Activated T-helper 17 cell treated with anti-CD3 and anti-CD28 coated beads, Interleukin-2, amount 50 U/mL, for 72 hours (primary cell): ENCODE measurements around the gene LMNTD2. TPM values are rescaled to one million over a fixed set of nuclear protein-coding genes. Genes with fewer than 3 reads are reported as not detected.
A peak's percentile ranks its signal among the peaks of the same experiment; 100 is the strongest.

Source experiments
- ATAC-seq: fragments of 150-1000 bp; cut with Tn5 transposase; replicated peaks from 2 replicates; pipeline ENCODE4 v1.10.0; 2021; ENCODE audit warnings: mild to moderate bottlenecking, moderate library complexity
- H3K27ac Mint-ChIP-seq: one replicate; pipeline ENCODE4 v1.8.0; 2022; ENCODE audit warnings: mixed read lengths
- H3K27me3 Mint-ChIP-seq: one replicate; pipeline ENCODE4 v1.8.0; 2022; ENCODE audit warnings: mixed read lengths
- H3K36me3 Mint-ChIP-seq: one replicate; pipeline ENCODE4 v1.8.0; 2022; ENCODE audit warnings: low read depth, mild to moderate bottlenecking, mixed read lengths
- H3K4me1 Mint-ChIP-seq: one replicate; pipeline ENCODE4 v1.8.0; 2022; ENCODE audit warnings: mixed read lengths
- H3K4me3 Mint-ChIP-seq: one replicate; pipeline ENCODE4 v1.8.0; 2022; ENCODE audit warnings: mild to moderate bottlenecking, mixed read lengths
- H3K9me3 Mint-ChIP-seq: one replicate; pipeline ENCODE4 v1.8.0; 2022; ENCODE audit warnings: mixed read lengths
- total RNA-seq, 2 donors: library from RNA; stranded (reverse); gene quantifications; one replicate each; pipeline ENCODE4 v1.2.3, GENCODE V29; 2022

The LMNTD2 gene
- total RNA-seq, result 1 to 10 TPM; 2.7 to 6.6 TPM

DNA sequence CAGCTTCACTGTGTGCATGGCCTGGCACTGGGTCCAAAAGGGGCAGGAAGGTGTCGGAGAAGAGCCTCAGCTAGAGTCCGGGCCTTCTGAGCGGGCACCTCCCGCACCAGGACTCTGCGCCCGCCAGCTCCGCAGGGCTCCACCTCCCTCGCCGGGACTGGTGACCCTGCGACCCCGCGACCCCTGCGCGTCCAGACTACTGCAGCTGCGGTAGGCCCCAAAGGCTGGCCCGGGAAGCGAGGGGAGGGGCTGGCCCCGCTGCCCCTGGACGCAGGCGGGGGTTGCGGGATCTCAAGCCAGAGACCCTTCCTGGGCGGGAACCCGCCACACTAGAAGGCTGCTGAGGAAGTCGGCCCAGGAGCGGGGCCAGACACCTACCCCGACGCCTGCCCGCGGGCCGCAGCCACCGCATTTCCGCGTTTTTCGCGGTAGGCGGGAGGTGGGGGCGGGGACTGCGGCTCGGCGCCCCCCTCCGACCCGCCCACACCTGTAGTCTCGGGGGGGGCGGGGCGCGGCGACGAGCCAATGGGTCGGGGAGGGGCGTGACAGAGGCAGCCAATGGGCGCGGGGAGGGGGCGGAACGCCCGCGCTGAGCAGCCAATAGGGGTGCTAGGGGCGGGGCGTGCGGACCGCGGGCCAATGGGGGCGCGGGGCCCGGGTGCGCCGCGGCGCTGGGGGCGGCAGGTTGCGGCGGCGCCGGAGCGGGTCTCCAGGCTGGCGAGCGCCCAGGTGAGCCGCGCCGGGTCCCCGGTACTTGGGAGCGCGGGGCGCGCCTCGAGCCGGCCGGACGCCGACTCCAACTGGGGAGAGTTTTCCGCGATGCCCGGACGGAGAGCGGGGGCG is at the start of gene LMNTD2, which contains the start of gene RASSF7:
Gene LMNTD2 (minus strand): TSS at position 434 of the 843 bp plus-strand sequence. CDS start 22 bp downstream, at position 412.
Gene RASSF7 (plus strand): TSS at position 666 of the 843 bp plus-strand sequence. CDS start 799 bp downstream, outside the sequence.
- Mint-ChIP-seq H3K9me3 (no peaks in the 10 kb centered on the region), H3K4me3 (peak within 1 kb of the TSS; percentile 88), H3K36me3 (peaks cover 11% of the 10 kb centered on the region), H3K27ac (peak within 1 kb of the TSS; percentile 59), H3K27me3 (no peaks in the 10 kb centered on the region), H3K4me1 (no peaks in the 10 kb centered on the region)
- peak; percentile 94 for ATAC-seq

DNA sequence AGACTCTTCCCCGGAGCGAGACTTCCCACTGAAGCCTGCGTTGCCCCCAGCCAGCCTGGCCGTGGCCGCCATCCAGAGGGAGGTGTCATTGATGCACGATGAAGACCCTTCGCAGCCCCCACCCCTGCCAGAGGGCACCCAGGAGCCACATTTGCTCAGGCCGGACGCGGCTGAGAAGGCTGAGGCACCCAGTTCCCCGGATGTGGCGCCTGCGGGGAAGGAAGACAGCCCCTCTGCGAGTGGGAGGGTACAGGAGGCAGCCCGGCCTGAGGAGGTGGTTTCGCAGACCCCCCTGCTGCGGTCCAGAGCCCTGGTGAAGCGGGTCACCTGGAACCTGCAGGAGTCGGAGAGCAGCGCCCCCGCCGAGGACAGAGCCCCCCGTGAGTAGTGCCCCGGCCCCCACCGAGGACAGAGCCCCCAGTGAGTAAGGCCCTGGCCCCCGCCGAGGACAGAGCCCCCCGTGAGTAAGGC is 48.8 kb upstream of the LMNTD2 start:
- no peak for ATAC-seq
- no peaks in the 10 kb centered on the region for H3K4me1 Mint-ChIP-seq
- H3K9me3 Mint-ChIP-seq, result no peaks in the 10 kb centered on the region
- no peak overlapping the region for H3K4me3 Mint-ChIP-seq
- peaks cover 62% of the 10 kb centered on the region for H3K36me3 Mint-ChIP-seq
- H3K27me3 Mint-ChIP-seq, result no peaks in the 10 kb centered on the region
- no peak overlapping the region for H3K27ac Mint-ChIP-seq

DNA sequence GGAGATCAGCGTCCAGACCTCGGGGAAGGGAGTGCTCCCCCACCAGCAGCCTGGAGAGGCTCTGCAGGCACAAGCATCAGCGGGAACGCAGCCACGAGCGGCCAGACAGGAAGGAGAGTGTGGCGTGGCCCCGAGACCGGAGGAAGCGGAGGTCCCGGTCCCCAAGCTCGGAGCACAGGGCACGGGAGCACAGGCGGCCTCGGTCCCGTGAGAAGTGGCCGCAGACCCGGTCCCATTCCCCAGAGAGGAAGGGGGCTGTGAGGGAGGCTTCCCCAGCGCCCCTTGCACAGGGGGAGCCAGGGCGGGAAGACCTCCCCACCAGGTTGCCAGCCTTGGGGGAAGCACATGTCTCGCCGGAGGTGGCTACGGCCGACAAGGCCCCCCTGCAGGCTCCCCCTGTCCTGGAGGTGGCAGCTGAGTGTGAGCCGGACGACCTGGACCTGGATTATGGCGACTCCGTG is 48.3 kb upstream of the LMNTD2 start:
- H3K27me3 Mint-ChIP-seq, result no peaks in the 10 kb centered on the region
- H3K27ac Mint-ChIP-seq, result no peak overlapping the region
- no peaks in the 10 kb centered on the region for H3K9me3 Mint-ChIP-seq
- no peak overlapping the region for H3K4me3 Mint-ChIP-seq
- no peaks in the 10 kb centered on the region for H3K4me1 Mint-ChIP-seq
- H3K36me3 Mint-ChIP-seq, result peaks cover 68% of the 10 kb centered on the region
- no peak for ATAC-seq

- Mint-ChIP-seq H3K27ac (no peak overlapping the region), H3K27me3 (no peaks in the 10 kb centered on the region), H3K4me3 (no peak overlapping the region), H3K4me1 (no peaks in the 10 kb centered on the region), H3K36me3 (peaks cover 73% of the 10 kb centered on the region), H3K9me3 (no peaks in the 10 kb centered on the region)
- no peak for ATAC-seq
Measured at GRCh38 chr11:607971-608659, 47.6 kb upstream of the LMNTD2 start.

- no peak for ATAC-seq
Measured at GRCh38 chr11:607020-607780, 46.7 kb upstream of the LMNTD2 start.

GRCh38 chr11:606245-606644 is 45.7 kb upstream of the LMNTD2 start:
- no peak overlapping the region for H3K4me3 Mint-ChIP-seq
- H3K36me3 Mint-ChIP-seq, result peaks cover 79% of the 10 kb centered on the region
- no peaks in the 10 kb centered on the region for H3K27me3 Mint-ChIP-seq
- no peaks in the 10 kb centered on the region for H3K4me1 Mint-ChIP-seq
- H3K9me3 Mint-ChIP-seq, result no peaks in the 10 kb centered on the region
- H3K27ac Mint-ChIP-seq, result no peak overlapping the region
- no peak for ATAC-seq

More at GRCh38 chr11:607020-607780, 46.7 kb upstream of the LMNTD2 start:
- Mint-ChIP-seq H3K27ac (no peak overlapping the region), H3K27me3 (no peaks in the 10 kb centered on the region), H3K4me1 (no peaks in the 10 kb centered on the region), H3K9me3 (no peaks in the 10 kb centered on the region), H3K36me3 (peaks cover 79% of the 10 kb centered on the region), H3K4me3 (no peak overlapping the region)

GRCh38 chr11:605286-606129 is 45.0 kb upstream of the LMNTD2 start:
- Mint-ChIP-seq H3K27ac (no peak overlapping the region), H3K27me3 (no peaks in the 10 kb centered on the region), H3K4me3 (no peak overlapping the region), H3K36me3 (peaks cover 83% of the 10 kb centered on the region), H3K4me1 (no peaks in the 10 kb centered on the region), H3K9me3 (no peaks in the 10 kb centered on the region)
- ATAC-seq, result no peak

GRCh38 chr11:603154-603553 is 42.6 kb upstream of the LMNTD2 start:
- no peak for ATAC-seq
- no peak overlapping the region for H3K4me3 Mint-ChIP-seq
- no peaks in the 10 kb centered on the region for H3K9me3 Mint-ChIP-seq
- no peaks in the 10 kb centered on the region for H3K4me1 Mint-ChIP-seq
- H3K36me3 Mint-ChIP-seq, result peaks cover 93% of the 10 kb centered on the region
- no peak overlapping the region for H3K27ac Mint-ChIP-seq
- no peaks in the 10 kb centered on the region for H3K27me3 Mint-ChIP-seq

- no peak for ATAC-seq
- no peaks in the 10 kb centered on the region for H3K27me3 Mint-ChIP-seq
Measured at GRCh38 chr11:601573-602245, 41.2 kb upstream of the LMNTD2 start.

DNA sequence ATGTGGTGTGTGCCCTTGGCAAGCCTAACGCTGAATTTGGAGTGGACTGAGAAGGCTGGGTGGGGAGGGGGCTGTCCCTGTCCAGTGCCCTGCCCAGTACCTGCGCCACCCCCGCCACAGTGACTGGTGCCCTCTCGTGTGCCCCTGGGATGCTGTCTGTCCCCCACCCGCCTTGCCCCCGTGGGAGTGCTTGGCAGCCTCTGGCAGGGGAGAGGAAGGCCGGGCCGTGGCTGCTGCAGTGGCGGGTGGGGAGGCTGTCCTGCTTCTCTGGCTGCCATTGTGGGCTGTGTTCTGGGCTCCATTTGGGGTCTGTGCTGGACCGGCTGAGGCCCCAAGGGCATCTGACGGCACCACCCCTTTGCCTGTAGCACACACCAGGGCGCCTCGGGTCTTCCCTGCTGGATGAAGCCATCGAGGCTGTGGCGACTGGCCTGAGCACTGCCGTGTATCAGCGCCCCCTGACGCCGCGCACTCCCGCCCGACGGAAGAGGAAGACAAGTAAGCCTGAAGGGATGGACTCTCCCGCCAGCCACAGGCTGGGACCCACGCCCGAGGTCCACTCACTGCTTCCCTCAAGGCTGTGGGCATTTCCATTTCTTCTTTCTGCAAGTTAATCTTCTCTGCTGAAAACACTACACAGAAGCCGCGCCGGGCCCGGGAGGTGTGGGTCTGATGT is 37.6 kb upstream of the LMNTD2 start:
- Mint-ChIP-seq H3K4me3 (no peak overlapping the region), H3K27ac (no peak overlapping the region), H3K36me3 (peaks cover 93% of the 10 kb centered on the region), H3K27me3 (no peaks in the 10 kb centered on the region), H3K9me3 (no peaks in the 10 kb centered on the region), H3K4me1 (peaks cover 5% of the 10 kb centered on the region)
- no peak for ATAC-seq

More at GRCh38 chr11:601573-602245, 41.2 kb upstream of the LMNTD2 start:
- Mint-ChIP-seq H3K36me3 (peaks cover 89% of the 10 kb centered on the region), H3K9me3 (no peaks in the 10 kb centered on the region), H3K27ac (no peak overlapping the region), H3K4me1 (peaks cover 5% of the 10 kb centered on the region), H3K4me3 (no peak overlapping the region)

DNA sequence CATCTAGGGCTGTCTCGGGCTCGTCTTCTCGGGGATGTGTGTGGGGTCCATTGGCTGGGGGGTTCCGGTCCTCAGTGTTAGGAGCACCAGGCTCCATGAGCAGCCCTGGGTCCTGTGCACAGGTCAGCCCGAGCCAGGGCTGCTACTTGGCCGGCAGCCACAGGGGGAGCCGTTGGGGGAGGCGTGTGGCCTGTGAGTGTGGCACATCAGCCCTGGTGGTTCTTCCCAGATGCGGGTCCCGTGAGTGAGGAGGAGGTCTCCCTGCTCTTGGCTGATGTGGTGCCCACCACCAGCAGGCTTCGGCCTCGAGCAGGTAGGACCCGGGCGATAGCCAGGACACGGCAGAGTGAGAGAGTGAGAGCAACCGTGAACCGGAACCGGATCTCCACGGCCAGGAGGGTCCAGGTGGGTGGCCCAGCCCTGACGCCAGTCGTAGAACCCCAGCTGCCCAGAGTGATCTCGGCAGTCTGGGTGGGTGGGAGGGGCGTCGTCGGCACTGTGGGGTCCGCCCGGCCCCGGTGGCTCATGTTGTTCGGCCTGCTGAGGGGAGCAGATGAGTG is 36.7 kb upstream of the LMNTD2 start:
- Mint-ChIP-seq H3K4me3 (no peak overlapping the region), H3K4me1 (peaks cover 5% of the 10 kb centered on the region), H3K27me3 (no peaks in the 10 kb centered on the region), H3K27ac (peak overlapping the region; percentile 30), H3K36me3 (peaks cover 93% of the 10 kb centered on the region), H3K9me3 (no peaks in the 10 kb centered on the region)
- no peak for ATAC-seq

DNA sequence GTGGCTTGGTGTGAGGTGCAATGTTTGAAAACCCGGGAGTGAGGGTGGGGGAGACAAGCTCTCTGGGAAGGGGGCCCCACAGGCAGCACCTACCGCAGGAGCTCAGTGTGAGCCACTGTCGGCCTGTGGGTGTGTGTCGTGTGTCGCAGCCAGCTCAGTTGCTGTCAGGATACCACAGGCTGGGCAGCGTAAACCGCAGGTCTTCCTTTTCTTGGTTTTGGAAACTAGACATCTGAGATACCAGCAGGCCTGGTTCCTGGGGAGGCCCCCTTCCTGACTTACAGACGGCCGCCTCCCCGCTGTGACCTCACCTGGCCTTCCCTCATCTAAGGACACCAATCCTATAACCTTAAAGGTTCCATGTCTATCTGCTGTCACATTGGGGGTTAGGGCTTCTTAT is 35.8 kb upstream of the LMNTD2 start:
- Mint-ChIP-seq H3K9me3 (no peaks in the 10 kb centered on the region), H3K36me3 (peaks cover 93% of the 10 kb centered on the region), H3K4me3 (peak overlapping the region; percentile 5), H3K4me1 (peaks cover 5% of the 10 kb centered on the region), H3K27ac (peak overlapping the region; percentile 37), H3K27me3 (no peaks in the 10 kb centered on the region)
- peak; percentile 80 for ATAC-seq
